Hypothalamus (tissue), 51 donors: ENCODE data around the gene C9orf50.
"Not testable (repeated sequence)": the region's sequence is repeated elsewhere in the genome, so short reads cannot be mapped to it uniquely, and the experiment has no call there.

ENCODE experiments used
- DNase-seq, 51 donors: peaks; one replicate each; lab custom pipeline; 2025; lab: John Stamatoyannopoulos, UW

The C9orf50 gene

GRCh38 chr9:129620669-129621295, at the start of gene C9orf50:
TSS of gene C9orf50 (minus strand) at chr9:129621101. CDS start at chr9:129620574, 527 bp downstream.
- DNase-seq: no peak

- DNase-seq: no peak
Observed at GRCh38 chr9:129669946-129670345, 49.0 kb upstream of the C9orf50 start.

GRCh38 chr9:129669141-129669718, 48.3 kb upstream of the C9orf50 start:
- no peak for DNase-seq

GRCh38 chr9:129667850-129668249, 46.9 kb upstream of the C9orf50 start:
- DNase-seq: no peak

GRCh38 chr9:129667378-129667777, 46.5 kb upstream of the C9orf50 start:
- DNase-seq: no peak

- DNase-seq: no peak
Observed at GRCh38 chr9:129666575-129666974, 45.7 kb upstream of the C9orf50 start.

- no peak for DNase-seq
Observed at GRCh38 chr9:129665814-129666520, 45.1 kb upstream of the C9orf50 start.

GRCh38 chr9:129665389-129665775, 44.5 kb upstream of the C9orf50 start, which contains the start of gene PRRX2:
TSS of gene PRRX2 (plus strand) at chr9:129665647. CDS start at chr9:129665868, 221 bp downstream.
- no peak for DNase-seq

- DNase-seq: no peak
Observed at GRCh38 chr9:129664746-129665388, 44.0 kb upstream of the C9orf50 start.

GRCh38 chr9:129662239-129662638, 41.3 kb upstream of the C9orf50 start:
- DNase-seq: not testable (repeated sequence)

GRCh38 chr9:129661029-129661428, 40.1 kb upstream of the C9orf50 start:
- no peak for DNase-seq

- no peak for DNase-seq
Observed at GRCh38 chr9:129656795-129657390, 36.0 kb upstream of the C9orf50 start.

- DNase-seq: no peak
Observed at GRCh38 chr9:129655696-129656095, 34.8 kb upstream of the C9orf50 start.

GRCh38 chr9:129655154-129655553, 34.3 kb upstream of the C9orf50 start:
- DNase-seq: no peak

GRCh38 chr9:129654554-129655040, 33.7 kb upstream of the C9orf50 start:
- no peak for DNase-seq

GRCh38 chr9:129653823-129654553, 33.1 kb upstream of the C9orf50 start:
- DNase-seq: no peak

GRCh38 chr9:129650680-129651235, 29.9 kb upstream of the C9orf50 start:
- DNase-seq: peak in 1 of 51 donors; percentile 18

GRCh38 chr9:129649726-129650679, 29.1 kb upstream of the C9orf50 start:
- DNase-seq: no peak

GRCh38 chr9:129648764-129649115, 27.8 kb upstream of the C9orf50 start:
- DNase-seq: no peak
